GM19099 (cell line): ENCODE data around the gene FAM20C.

Source experiments
- POLR2A ChIP-seq: IDR thresholded peaks from 3 replicates; pipeline ENCODE4 v1.6.1; 2011; ENCODE audit warnings: low read depth; ENCODE audit not compliant: insufficient read length; ENCODE audit errors: extremely low read depth

The FAM20C gene

DNA sequence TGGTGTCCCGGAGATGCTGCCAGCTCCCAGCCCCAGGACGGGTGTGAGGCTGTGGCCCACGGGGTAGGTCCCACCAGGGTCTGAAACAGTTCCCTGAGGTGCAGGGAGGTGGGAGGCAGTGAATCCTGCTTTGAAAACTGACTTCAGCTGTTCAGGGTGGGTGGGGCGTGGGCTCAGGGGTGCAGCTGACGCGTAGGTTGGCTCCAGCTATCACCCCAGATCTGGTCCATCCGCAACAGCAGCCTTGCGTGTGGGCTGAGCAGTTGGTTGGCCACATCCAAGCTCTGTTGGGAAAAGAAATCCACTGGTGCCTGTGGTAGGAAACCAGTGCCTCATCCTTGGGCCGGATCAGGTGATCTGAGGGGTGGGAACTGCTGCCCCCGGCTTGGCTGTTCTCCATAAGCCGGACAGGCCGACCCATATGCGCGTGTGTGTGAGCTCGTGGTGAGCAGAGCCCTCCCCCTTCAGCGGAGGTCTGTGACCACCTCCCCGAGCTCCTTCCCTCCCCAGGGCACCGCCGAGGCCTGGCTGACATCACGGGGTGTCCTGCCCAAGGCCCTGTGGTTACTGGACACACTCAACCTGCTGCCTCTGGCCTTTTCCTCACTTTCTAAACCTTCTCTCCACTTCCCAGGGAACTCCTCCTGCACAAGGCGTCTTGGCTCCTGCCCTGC, 15.4 kb upstream of the FAM20C start:
- no peak for TF ChIP-seq POLR2A

DNA sequence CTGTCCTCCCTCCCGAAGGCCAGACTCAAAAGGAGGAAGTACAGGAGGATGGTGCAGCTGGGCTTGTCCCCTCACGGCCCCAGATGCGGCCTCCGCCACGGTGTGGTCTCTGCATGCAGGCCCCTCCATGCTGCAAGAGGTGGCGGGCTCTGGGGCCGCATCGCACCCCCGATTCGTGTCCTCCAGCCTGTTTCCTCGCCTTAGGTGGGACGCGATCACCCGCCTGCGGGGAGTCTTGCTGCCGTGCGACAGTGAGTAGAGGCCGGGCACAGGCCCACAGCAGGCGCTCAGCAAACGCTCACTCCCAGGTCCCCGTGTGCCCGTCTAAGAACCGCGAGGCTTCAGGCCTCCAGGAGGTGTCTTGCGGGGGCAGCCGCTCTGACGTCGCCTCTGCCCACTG, 13.9 kb upstream of the FAM20C start:
- no peak for TF ChIP-seq POLR2A

DNA sequence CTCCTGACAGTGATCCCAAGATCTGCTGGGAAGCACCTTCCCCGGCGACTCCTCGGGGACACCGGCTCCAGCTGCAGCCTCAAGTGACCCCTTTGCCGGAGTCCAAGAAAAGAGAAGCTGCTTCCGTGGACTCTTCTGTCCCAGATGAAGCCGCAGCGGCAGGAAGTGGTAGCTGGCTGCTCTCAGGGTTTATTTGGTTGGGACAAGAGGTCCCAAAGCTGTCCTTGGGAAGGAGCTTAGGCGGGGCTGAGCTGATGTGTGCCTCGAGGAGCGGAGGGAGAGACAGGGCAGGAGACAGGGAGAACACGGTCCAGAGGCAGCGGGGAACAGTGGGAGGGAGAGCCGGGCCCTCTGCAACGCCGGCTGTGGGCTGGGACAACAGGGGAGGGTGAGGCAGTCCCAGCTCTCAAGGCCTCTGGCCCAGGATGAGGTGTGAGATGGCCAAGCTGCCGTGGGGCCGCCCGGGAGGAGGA, 13.1 kb upstream of the FAM20C start:
- TF ChIP-seq POLR2A, result no peak

DNA sequence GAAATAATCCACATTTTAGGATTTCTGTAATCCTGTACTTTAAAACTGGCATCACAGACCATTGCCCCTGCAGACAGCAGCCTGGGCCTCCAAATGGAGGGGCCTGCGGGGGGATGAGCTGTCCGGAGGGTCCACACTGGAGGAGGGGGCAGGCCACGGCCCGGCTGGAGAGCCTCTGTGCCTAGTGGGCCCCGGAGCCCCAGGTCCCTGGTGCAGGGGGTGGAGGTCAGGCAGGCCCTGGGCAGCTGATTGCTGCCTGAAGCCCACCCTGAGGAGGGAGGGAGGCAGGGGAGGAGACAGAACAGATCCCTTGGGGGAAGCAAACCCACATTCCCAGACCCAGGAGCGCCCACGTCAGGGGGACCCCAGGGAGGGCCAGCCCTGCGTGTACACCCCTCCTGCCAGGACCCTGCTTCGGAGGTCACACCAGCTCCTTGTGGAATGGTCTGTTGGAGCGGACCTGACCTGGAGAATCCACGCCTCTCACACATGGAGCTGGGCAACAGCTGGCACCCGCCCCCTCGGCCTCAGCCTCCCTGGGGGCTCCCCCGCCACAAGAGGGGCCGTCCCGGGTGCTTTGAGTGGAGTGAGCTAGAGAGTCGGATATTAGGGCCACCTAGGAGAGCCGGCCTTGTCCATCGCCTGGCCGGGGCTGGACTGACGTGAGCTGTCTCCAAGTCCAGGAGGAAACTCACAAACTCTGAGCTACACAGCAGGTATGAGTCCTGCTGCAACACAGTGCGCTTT, 12.2 kb upstream of the FAM20C start:
- TF ChIP-seq POLR2A, result no peak

DNA sequence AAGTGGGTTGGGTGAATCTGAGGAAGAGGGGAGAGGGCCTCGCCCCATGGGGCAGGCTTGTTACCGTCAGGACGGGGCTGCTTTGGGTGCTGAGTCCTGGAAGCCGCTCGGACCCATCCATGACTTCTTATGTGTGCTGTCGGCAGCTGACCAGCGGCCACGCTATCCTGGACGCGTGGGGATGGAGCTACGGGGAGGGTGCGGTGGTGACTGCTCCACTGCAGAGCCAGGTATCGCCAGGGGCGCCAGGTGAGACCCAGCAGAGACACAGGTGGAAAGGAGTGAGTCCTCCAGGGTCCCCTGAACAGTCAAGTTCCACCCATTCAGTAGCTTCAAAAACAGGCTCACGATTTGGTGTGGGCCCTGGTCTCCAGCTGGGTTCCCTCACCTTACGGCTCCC, 10.6 kb upstream of the FAM20C start:
- TF ChIP-seq POLR2A, result no peak

DNA sequence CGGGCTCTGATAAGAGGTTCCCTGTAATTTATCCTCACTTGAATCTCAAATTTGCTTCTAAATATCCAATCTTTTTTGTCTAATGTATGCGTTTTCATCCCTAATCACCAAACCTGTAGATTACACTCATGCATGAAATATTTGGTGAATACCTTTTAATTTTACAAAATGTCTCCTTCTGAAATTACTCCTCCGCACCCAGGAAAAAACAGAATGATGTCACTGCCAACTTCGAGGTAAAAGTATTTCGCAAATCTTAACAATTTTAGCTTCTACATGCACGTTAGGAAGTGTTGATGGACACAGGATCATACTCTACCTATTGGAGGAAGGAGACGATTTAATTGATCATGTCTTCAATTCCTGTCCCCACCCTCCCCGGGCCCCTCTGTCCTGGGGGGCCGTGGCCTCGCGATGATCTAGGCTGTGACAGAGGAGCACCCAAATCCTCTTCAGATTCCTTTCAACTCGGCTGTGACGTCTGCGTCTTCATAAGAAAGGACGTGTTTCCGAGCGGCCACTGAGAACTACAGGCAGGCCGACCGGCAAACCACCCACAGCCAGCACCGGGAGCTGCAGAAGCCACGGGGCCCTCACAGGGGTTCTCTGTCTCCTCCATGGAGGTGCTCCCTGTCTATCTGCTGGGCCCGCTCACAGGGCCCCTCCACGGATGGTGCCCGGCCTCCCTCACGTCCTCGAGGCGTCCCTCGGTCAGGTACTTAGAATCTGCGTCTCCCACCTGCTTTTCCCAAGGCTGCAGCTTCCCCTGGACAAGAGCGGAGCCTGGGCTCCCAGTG, 8.7 kb upstream of the FAM20C start:
- TF ChIP-seq POLR2A, result no peak

DNA sequence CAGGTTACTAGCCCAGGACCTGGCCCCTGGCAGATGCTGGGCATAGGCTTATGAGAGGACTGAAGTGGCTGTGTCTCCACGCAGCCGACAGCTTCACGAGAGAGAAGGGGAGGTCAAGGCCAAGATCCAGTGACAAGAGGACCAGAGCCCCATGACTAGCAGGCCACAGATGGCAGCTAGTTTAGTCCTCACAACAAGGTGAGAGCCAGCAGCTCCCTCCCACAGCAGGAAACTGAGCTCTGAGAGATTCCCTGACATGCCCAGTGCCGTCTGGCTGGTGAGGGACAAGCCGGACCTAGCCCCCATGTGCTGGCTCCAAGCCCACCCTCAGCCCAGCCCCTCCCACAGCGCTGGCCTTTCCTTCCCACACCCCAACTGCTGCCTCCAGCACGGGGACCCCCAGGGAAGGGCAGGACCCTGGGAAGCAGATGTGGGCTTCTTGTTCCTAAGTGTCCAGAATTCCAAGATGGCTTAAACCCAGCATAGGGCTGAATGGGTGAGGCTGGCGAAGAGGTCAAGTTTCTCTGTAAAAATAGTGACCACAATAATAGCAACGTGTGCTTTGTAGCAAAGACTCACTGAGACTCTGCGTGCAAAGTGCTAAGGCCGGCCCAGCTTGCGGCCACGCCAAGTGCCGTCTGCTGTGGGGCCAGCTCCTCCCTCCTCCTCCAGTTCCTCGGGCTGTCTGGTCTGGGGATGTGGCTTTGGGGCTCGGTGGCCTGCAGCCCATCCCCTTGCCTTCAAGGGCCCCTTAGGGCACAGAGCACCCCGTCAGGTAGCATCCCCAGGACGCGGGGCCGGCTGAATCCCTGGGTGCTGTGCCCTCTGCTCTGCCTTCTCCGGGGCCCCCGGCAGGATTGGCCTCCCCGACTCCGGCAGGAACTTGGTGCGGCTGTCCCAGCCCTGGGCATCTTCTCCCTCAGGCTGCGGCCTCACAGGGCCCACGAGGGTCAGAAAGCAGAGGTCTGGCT, 7.8 kb upstream of the FAM20C start:
- TF ChIP-seq POLR2A, result no peak

DNA sequence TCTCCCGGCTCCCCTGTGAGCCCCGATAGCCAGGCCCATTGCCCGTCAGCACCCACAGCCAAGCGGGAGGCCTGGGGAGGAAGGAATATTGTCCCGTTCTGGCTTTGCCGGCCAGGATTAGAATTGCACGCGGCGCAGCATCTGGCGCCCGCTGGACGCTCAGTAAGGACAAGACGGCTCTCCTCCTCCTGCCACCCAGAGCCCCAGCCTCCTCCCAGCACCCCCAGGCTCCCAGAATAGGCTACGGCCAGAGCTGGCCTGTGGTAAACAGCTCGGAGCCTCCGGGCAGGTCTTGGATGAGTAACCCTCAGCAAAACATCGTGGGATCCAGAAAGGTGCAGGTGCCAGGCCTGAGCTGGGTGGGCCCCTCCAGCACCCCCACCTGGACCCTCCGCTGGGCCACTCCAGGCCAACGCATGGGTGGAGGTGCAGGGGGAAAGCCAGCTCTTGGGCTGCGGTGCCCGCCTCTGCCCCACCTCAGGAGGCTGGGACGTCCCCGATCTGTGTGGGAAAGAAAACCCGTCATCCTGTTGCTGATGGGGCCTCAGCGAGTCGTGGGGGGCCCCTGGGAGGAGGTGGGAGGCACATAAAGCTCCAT, 5.8 kb upstream of the FAM20C start:
- no peak for TF ChIP-seq POLR2A

DNA sequence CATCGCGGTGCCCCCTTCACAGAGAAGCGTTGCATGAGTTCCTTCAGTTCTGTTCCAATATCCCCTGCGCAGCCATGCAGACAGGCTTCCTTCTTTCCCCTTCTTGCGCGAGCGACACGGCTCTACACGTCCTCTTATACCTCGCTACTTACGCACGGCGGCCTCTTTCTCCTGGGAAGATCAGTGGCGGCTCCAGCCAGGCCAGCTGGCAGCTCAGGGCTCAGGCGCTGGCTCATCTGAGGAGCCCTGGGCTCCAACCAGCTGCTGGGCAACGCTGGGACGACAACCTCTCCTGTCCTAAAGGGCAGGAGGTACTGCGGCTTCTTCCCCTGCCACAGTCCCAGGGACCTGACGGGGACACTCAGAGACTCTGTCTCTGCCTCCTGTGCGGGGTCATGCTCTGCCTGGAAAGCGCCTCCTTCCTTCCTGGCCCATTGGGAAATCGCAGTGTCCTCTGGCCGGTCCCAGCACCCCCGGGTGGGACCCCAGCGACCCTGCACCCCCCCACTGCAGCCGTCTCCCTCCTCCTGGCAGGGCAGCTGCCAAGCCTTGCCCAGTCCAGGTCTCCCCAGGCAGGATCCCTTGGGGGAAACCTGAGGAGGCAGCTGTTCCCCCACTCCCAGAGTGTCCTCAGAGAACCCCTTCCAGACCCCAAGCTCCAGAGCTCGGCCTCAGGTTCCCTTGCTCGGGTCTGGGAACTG, 5.0 kb upstream of the FAM20C start:
- TF ChIP-seq POLR2A, result no peak

DNA sequence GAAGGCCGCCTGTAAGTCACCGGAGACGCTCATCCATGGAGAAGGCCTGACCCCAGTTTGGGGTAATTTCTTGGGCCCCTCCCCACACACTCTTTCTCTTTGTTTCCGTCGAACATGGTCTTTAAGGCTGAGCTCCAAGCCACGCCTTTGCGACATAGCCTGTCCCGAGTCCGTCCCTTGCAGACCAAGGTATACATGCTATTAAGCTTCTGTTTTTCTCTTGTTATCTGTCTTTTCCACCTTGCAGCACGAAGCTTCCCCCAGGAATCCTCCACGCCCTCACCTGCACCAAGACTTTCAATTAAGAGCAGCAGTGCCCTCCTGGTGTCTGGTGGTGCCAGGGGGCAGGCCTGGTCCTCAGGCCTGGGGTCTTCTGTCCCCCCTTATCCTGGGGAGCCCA, 4.2 kb upstream of the FAM20C start:
- no peak for TF ChIP-seq POLR2A

DNA sequence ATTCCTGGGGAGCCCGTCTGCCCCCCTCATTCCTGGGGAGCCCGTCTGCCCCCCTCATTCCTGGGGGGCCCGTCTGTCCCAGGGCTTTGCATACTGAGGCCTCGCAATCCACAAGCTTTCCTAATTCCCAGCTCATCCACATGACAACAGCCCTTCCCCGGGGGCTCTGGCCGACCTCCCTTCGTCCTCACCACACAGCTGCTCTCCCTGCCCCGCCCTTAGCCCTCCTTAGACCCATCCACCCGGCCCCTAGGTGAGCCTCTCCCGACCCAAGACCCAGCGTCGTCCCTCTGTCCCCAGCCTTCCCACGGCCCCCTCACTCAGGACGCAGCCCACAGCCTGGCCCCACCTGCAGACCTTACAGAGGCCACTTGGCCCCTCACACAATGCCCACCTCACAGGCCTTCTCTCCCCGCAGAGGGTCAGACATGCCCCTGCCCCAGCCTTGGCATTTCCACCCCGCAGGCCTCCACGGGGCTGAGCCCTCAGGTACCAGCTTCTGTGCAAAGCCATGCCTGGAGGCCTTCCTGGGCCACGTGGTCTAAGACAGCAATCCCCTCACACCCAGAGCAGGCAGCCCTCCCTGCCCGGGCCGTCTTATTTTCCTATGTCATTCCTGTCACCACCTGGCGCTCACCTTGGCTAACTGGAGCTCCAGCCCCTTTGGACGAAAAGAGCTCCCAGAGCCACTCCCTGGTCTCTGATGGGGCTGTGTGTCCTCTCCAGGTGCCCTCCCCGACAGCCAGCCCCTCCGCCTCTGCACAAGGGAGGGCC, 3.5 kb upstream of the FAM20C start:
- no peak for TF ChIP-seq POLR2A

DNA sequence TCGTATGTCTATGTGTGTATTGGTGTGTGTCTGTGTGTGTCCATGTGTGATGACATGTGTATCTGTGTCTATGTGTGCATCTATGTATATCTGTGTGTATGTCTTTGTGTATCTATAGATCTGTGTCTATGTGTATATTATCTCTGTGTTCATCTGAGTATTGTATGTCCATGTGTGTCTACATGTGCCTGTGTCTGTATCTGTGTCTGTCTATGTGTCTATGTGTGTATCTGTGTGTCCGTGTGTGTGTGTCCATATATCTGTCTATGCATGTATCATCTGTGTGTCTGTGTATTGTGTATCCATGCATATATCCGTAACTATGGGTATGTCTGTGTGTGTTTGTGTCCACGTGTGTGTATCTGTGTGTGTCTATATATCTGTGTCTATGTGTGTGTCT, 2.7 kb upstream of the FAM20C start:
- TF ChIP-seq POLR2A, result no peak

DNA sequence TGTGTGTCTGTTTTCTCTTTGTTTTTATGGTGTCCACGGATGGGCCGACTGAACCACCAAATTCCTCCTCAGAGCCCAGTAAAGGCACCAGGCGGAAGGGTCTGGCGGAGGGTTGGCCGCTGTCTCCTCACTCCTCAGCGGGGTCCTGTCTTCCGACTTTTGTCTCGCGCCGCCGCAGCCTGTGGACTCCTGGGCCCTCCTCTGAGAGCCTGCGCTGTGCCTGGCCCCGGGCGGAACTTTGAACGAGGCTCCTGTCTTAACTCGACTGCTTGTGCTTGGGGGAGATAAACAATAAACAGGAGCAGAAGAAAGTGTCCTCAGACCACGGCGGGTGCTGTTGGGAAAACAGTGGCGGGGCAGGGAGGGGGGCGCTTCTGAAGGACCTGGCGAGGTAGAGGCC, 2.2 kb upstream of the FAM20C start:
- no peak for TF ChIP-seq POLR2A
